H1 (cell line): ENCODE data around the gene PSMD6. TPM values are rescaled to one million over a fixed set of nuclear protein-coding genes. Genes with fewer than 3 reads are reported as not detected.

ENCODE experiments used
- ASH2L ChIP-seq: fragments of 200-600, 300-600 bp; sonication (generic); IDR thresholded peaks from one replicate; pipeline ENCODE4 v1.7.1; 2017; ENCODE audit warnings: low read length
- CHD7 ChIP-seq: fragments of 300-600 bp; sonication (generic); IDR thresholded peaks from 2 replicates; pipeline ENCODE4 v1.7.1; 2012; ENCODE audit warnings: low read length, moderate library complexity, mild to moderate bottlenecking, inconsistent platforms; ENCODE audit not compliant: insufficient replicate concordance
- CTCF ChIP-seq, 3 experiments: IDR thresholded peaks; 1 replicate in 2 of 3; 2 replicates in 1 of 3; pipeline versions ENCODE4 v1.5.1 to v1.6.1; 2011; ENCODE audit warnings: low read length in 3 of 3, mild to moderate bottlenecking in 3 of 3, inconsistent platforms in 2 of 3, low read depth in 1 of 3, moderate library complexity in 1 of 3; ENCODE audit not compliant: insufficient read depth in 1 of 3; ENCODE audit errors: control extremely low read depth in 1 of 3
- MAX ChIP-seq: IDR thresholded peaks from 2 replicates; pipeline ENCODE4 v1.6.1; 2012; ENCODE audit warnings: inconsistent platforms
- polyA plus RNA-seq, 7 experiments: library from polyadenylated mRNA; depleted of rRNA in 3 of 7; stranded (reverse) in 5 of 7; unstranded in 2 of 7; fragments of >200 nt in 5 of 7; fragments of 200-250 nt in 2 of 7; gene quantifications; 1 replicate in 5 of 7; 2 replicates in 1 of 7; 4 replicates in 1 of 7; pipeline versions ENCODE4 v1.2.1 to v1.2.3, GENCODE V29; 2011 to 2013; ENCODE audit warnings: missing spikeins in 2 of 7, mixed read lengths in 2 of 7
- total RNA-seq: library from RNA; stranded (reverse); fragmentation: NEBNext Ultra II Directional; extraction: Animal tissue kit (Norgen Biotek cat#: 25700); gene quantifications from 2 replicates; pipeline ENCODE4 v1.2.1, GENCODE V29; 2021

PSMD6 gene
- total and polyA plus RNA-seq, 2 of the 8 experiments (the other 6 are each of a cell fraction or from before 2014, with no cell fraction given), result 43.7 to 104 TPM

GRCh38 chr3:64053117-64053516 is 29.8 kb upstream of the PSMD6 start (continued):
- TF ChIP-seq CHD7 (no peak), CTCF (IDR thresholded peaks at IDR 0.05; ENCODE audit: control extremely low read depth in 1 of 3, insufficient read depth in 1 of 3, low read depth in 1 of 3, low read length in 3 of 3) (no peak), MAX (no peak), ASH2L (no peak)
